H1 (cell line): ENCODE results near the gene CELF2. TPM values are rescaled to one million over a fixed set of nuclear protein-coding genes. Genes with fewer than 3 reads are reported as not detected.

ENCODE experiments used
- CTCF ChIA-PET: fragments of 300-600 bp; sonication (Branson Sonifier 250); formaldehyde crosslinking; loops from one replicate; lab custom pipeline; 2021; ENCODE audit not compliant: partially characterized antibody; lab: Charles Lee
- POLR2A ChIA-PET: fragments of 300-600 bp; sonication (Branson Sonifier 250); formaldehyde crosslinking; loops from one replicate; lab custom pipeline; 2021; ENCODE audit warnings: inconsistent platforms; ENCODE audit not compliant: partially characterized antibody; lab: Charles Lee
- DNase-seq, 2 experiments: peaks; one replicate each; pipeline versions ENCODE4 v3.0.0 to v3.0.0-alpha.2; 2010 to 2022; ENCODE audit warnings: low spot score in 2 of 2, low read depth in 1 of 2, mixed read lengths in 1 of 2
- FAIRE-seq: peaks from 2 replicates; lab custom pipeline; 2011; peaks lifted over from hg19 to GRCh38; lab: Jason Lieb, UNC
- H2AFZ ChIP-seq: 2 replicates; pipeline ENCODE4 v1.8.1; 2012; ENCODE audit warnings: low read length, inconsistent platforms
- H2AK5ac ChIP-seq: 2 replicates; pipeline ENCODE4 v1.6.1; 2013; ENCODE audit warnings: low read depth, low read length
- H2BK120ac ChIP-seq: replicated peaks from 2 replicates; pipeline ENCODE3; 2013; ENCODE audit warnings: low read depth, low read length, inconsistent platforms
- H2BK12ac ChIP-seq: 2 replicates; pipeline ENCODE4 v1.6.1; 2013; ENCODE audit warnings: low read depth, low read length
- H2BK15ac ChIP-seq: 2 replicates; pipeline ENCODE4 v1.6.1; 2013; ENCODE audit warnings: low read length
- H2BK20ac ChIP-seq: 2 replicates; pipeline ENCODE4 v1.6.1; 2013; ENCODE audit warnings: low read length
- H2BK5ac ChIP-seq: 2 replicates; pipeline ENCODE4 v1.6.1; 2013; ENCODE audit warnings: low read depth, low read length
- H3K14ac ChIP-seq: 2 replicates; pipeline ENCODE4 v1.6.1; 2013; ENCODE audit warnings: inconsistent platforms; ENCODE audit not compliant: insufficient read length
- H3K18ac ChIP-seq: 2 replicates; pipeline ENCODE4 v1.6.1; 2013; ENCODE audit warnings: low read length; ENCODE audit errors: extremely low read depth
- H3K23ac ChIP-seq: 2 replicates; pipeline ENCODE4 v1.6.1; 2013; ENCODE audit warnings: inconsistent platforms; ENCODE audit not compliant: insufficient read length
- H3K23me2 ChIP-seq: 2 replicates; pipeline ENCODE4 v1.6.1; 2013; ENCODE audit warnings: low read depth, low read length
- H3K27ac ChIP-seq: 2 replicates; pipeline ENCODE4 v1.6.1; 2011; ENCODE audit warnings: low read depth, low read length, inconsistent platforms
- H3K27me3 ChIP-seq, 4 experiments: replicated peaks in 1 of 4; 1 replicate in 1 of 4; 2 replicates in 3 of 4; pipeline versions ENCODE4 v1.6.1 to v1.8.1; 2011 to 2013; ENCODE audit warnings: low read length in 3 of 4, mild to moderate bottlenecking in 3 of 4, inconsistent platforms in 2 of 4, mixed read lengths in 2 of 4, moderate library complexity in 1 of 4; ENCODE audit not compliant: control insufficient read depth in 3 of 4, insufficient read depth in 3 of 4; ENCODE audit errors: extremely low read depth in 1 of 4
- H3K36me3 ChIP-seq, 4 experiments: 2 replicates each; pipeline versions ENCODE4 v1.6.1 to v1.8.1; 2011 to 2013; ENCODE audit warnings: mild to moderate bottlenecking in 4 of 4, low read length in 3 of 4, moderate library complexity in 2 of 4, control low read depth in 1 of 4, inconsistent platforms in 1 of 4; ENCODE audit not compliant: insufficient read depth in 4 of 4, control insufficient read depth in 2 of 4
- H3K4ac ChIP-seq: replicated peaks from 2 replicates; pipeline ENCODE3; 2013; ENCODE audit warnings: low read length, low read depth, mixed read lengths, inconsistent platforms; ENCODE audit not compliant: insufficient read length
- H3K4me1 ChIP-seq, 4 experiments: replicated peaks in 1 of 4; 1 replicate in 1 of 4; 2 replicates in 3 of 4; pipeline versions ENCODE4 v1.6.1 to v1.8.1; 2011 to 2013; ENCODE audit warnings: low read length in 3 of 4, inconsistent platforms in 2 of 4, mixed read lengths in 1 of 4; ENCODE audit not compliant: insufficient read depth in 4 of 4, control insufficient read depth in 3 of 4
- H3K4me2 ChIP-seq, 2 experiments: 2 replicates each; pipeline versions ENCODE4 v1.6.1 to v1.8.1; 2011 to 2013; ENCODE audit warnings: low read depth in 2 of 2, low read length in 2 of 2, control low read depth in 1 of 2, inconsistent platforms in 1 of 2, mild to moderate bottlenecking in 1 of 2; ENCODE audit not compliant: insufficient read depth in 1 of 2
- H3K4me3 ChIP-seq, 4 experiments: fragments of 200-600, 300-600 bp in 1 of 4; sonication (generic), shearing (Covaris generic), sonication (Bioruptor Twin) in 1 of 4; 2 replicates each; pipeline versions ENCODE4 v1.5.1 to v1.8.1; 2011 to 2016; ENCODE audit warnings: low read length in 4 of 4, low read depth in 3 of 4, control low read depth in 2 of 4, inconsistent platforms in 2 of 4, mild to moderate bottlenecking in 2 of 4, mixed read lengths in 1 of 4, moderate library complexity in 1 of 4; ENCODE audit not compliant: insufficient read depth in 2 of 4; ENCODE audit errors: extremely low read depth in 1 of 4
- H3K56ac ChIP-seq: replicated peaks from 2 replicates; pipeline ENCODE3; 2013; ENCODE audit warnings: low read depth, mild to moderate bottlenecking, mixed read lengths, low read length, inconsistent platforms; ENCODE audit not compliant: insufficient read length
- H3K79me1 ChIP-seq: 2 replicates; pipeline ENCODE4 v1.6.1; 2013; ENCODE audit warnings: low read depth, low read length, control low read depth
- H3K79me2 ChIP-seq, 2 experiments: 2 replicates each; pipeline versions ENCODE4 v1.6.1 to v1.8.1; 2012 to 2013; ENCODE audit warnings: low read length in 2 of 2, mild to moderate bottlenecking in 2 of 2, inconsistent platforms in 1 of 2; ENCODE audit not compliant: insufficient read depth in 2 of 2, control insufficient read depth in 1 of 2
- H3K9ac ChIP-seq, 4 experiments: replicated peaks in 1 of 4; 1 replicate in 1 of 4; 2 replicates in 3 of 4; pipeline versions ENCODE4 v1.6.1 to v1.8.1; 2011 to 2013; ENCODE audit warnings: low read depth in 3 of 4, low read length in 3 of 4, control low read depth in 2 of 4, mild to moderate bottlenecking in 2 of 4, moderate library complexity in 2 of 4, inconsistent platforms in 1 of 4; ENCODE audit errors: extremely low read depth in 1 of 4
- H3K9me3 ChIP-seq, 2 experiments: 2 replicates each; pipeline versions ENCODE4 v1.6.1 to v1.8.1; 2012 to 2013; ENCODE audit warnings: mild to moderate bottlenecking in 2 of 2, moderate library complexity in 2 of 2, control low read depth in 1 of 2, inconsistent platforms in 1 of 2, low read depth in 1 of 2, low read length in 1 of 2, mixed read lengths in 1 of 2; ENCODE audit not compliant: insufficient read depth in 2 of 2
- H4K20me1 ChIP-seq, 2 experiments: replicated peaks in 1 of 2; 2 replicates each; pipeline versions ENCODE3 to v1.8.1; 2011 to 2013; ENCODE audit warnings: inconsistent platforms in 2 of 2, low read length in 2 of 2, mild to moderate bottlenecking in 1 of 2; ENCODE audit not compliant: insufficient read depth in 2 of 2, control insufficient read depth in 1 of 2
- H4K5ac ChIP-seq: 2 replicates; pipeline ENCODE4 v1.6.1; 2013; ENCODE audit warnings: low read length, low read depth, mixed read lengths, inconsistent platforms; ENCODE audit not compliant: insufficient read length
- H4K8ac ChIP-seq: 2 replicates; pipeline ENCODE4 v1.8.0; 2013; ENCODE audit warnings: mild to moderate bottlenecking, moderate library complexity, low read length, inconsistent platforms; ENCODE audit not compliant: insufficient read depth; ENCODE audit errors: extremely low read depth
- H4K91ac ChIP-seq: replicated peaks from 2 replicates; pipeline ENCODE3; 2013; ENCODE audit warnings: low read length, mixed read lengths, inconsistent platforms; ENCODE audit not compliant: insufficient read length
- GTF2F1 ChIP-seq: IDR thresholded peaks from 2 replicates; pipeline ENCODE4 v1.6.1; 2012; ENCODE audit warnings: low read depth, low read length, improper control_type of control experiment, borderline replicate concordance
- MAFK ChIP-seq: IDR thresholded peaks from 2 replicates; pipeline ENCODE4 v1.6.1; 2012; ENCODE audit warnings: low read depth, mild to moderate bottlenecking, improper control_type of control experiment, low read length
- SP4 ChIP-seq: IDR thresholded peaks from 2 replicates; pipeline ENCODE4 v1.6.1; 2012; ENCODE audit warnings: low read length, inconsistent platforms
- TBP ChIP-seq: IDR thresholded peaks from 2 replicates; pipeline ENCODE4 v1.6.1; 2011; ENCODE audit warnings: low read depth, low read length, improper control_type of control experiment
- YY1 ChIP-seq: IDR thresholded peaks from 2 replicates; pipeline ENCODE4 v1.6.1; 2011; ENCODE audit warnings: low read depth, mild to moderate bottlenecking, low read length
- WGBS, 2 experiments: shearing (Covaris generic) in 1 of 2; methylation state at CpG; one replicate each; pipeline versions ENCODE4 v1.1.6 to v1.1.7; 2013 to 2015; ENCODE audit warnings: low lambda C conversion rate in 2 of 2, mixed read lengths in 2 of 2, inconsistent platforms in 1 of 2, low coverage in 1 of 2, missing lambda C conversion rate in 1 of 2; ENCODE audit not compliant: insufficient replicate concordance in 2 of 2, insufficient coverage in 1 of 2, insufficient read length in 1 of 2; ENCODE audit errors: extremely low coverage in 1 of 2, missing lambda C conversion rate in 1 of 2; 5-methylcytosine and 5-hydroxymethylcytosine counted together
- polyA plus RNA-seq, 7 experiments: library from polyadenylated mRNA; depleted of rRNA in 3 of 7; stranded (reverse) in 5 of 7; unstranded in 2 of 7; fragments of >200 nt in 5 of 7; fragments of 200-250 nt in 2 of 7; gene quantifications; 1 replicate in 5 of 7; 2 replicates in 1 of 7; 4 replicates in 1 of 7; pipeline versions ENCODE4 v1.2.1 to v1.2.3, GENCODE V29; 2011 to 2013; ENCODE audit warnings: missing spikeins in 2 of 7, mixed read lengths in 2 of 7
- total RNA-seq: library from RNA; stranded (reverse); fragmentation: NEBNext Ultra II Directional; extraction: Animal tissue kit (Norgen Biotek cat#: 25700); gene quantifications from 2 replicates; pipeline ENCODE4 v1.2.1, GENCODE V29; 2021

Gene CELF2
- total and polyA plus RNA-seq, 2 of the 8 experiments (the other 6 are each of a cell fraction or from before 2014, with no cell fraction given), result 18.3 to 22.7 TPM

- Histone ChIP-seq H3K56ac (no peak overlapping the region), H2AFZ (no peak overlapping the region)
- no peak for DNase-seq
Observed at GRCh38 chr10:11138314-11139033, 120.8 kb downstream of the CELF2 start.

More at GRCh38 chr10:11138314-11139033, 120.8 kb downstream of the CELF2 start:
- H3K4ac ChIP-seq, result no peak overlapping the region
- H3K36me3 ChIP-seq, result no peaks in the 10 kb centered on the region
- H2BK5ac ChIP-seq, result no peak overlapping the region
- H3K23ac ChIP-seq, result no peak overlapping the region
- no peaks in the 10 kb centered on the region for H4K20me1 ChIP-seq
- WGBS, 2 experiments, result 86% methylated on average over 9 of the region's 9 CpGs; no CpG with 5 or more reads in 1 of the 2 experiments
- no peak overlapping the region for H2BK20ac ChIP-seq
- H3K27me3 ChIP-seq, result no peaks in the 10 kb centered on the region
- H3K4me3 ChIP-seq, result no peak overlapping the region
- peaks cover 0 to 3% (median under 1%) of the 10 kb centered on the region in 4 experiments; a peak in 2 of 7 replicates for H3K4me1 ChIP-seq
- no peak overlapping the region for H2AK5ac ChIP-seq
- no peak overlapping the region for H3K27ac ChIP-seq
- no peak overlapping the region for H2BK15ac ChIP-seq
- H2BK120ac ChIP-seq, result no peak overlapping the region
- peak; percentile 19 for FAIRE-seq
- TF ChIP-seq GTF2F1 (no peak), SP4 (no peak), YY1 (no peak), MAFK (no peak), TBP (no peak)
- no peak overlapping the region for H3K14ac ChIP-seq
- H4K5ac ChIP-seq, result no peak overlapping the region
- H3K79me2 ChIP-seq, result peaks cover 0 to 4% of the 10 kb centered on the region in 2 experiments; a peak in 2 of 4 replicates
- POLR2A ChIA-PET, result no interaction called here
- H3K4me2 ChIP-seq, result no peak overlapping the region
- no peaks in the 10 kb centered on the region for H3K79me1 ChIP-seq
- no peak overlapping the region for H4K8ac ChIP-seq
- H3K9me3 ChIP-seq, result no peaks in the 10 kb centered on the region; a peak in 1 of 4 replicates
- CTCF ChIA-PET, result interaction anchor here (0.5 to 1.0 kb wide), 3 partner anchors 43 to 869 kb away, joined by 3 read pairs; no protein-coding TSS in a partner anchor
- no peak overlapping the region for H2BK12ac ChIP-seq
- H3K23me2 ChIP-seq, result no peaks in the 10 kb centered on the region
- H4K91ac ChIP-seq, result no peak overlapping the region
- no peak overlapping the region for H3K18ac ChIP-seq
- no peak overlapping the region for H3K9ac ChIP-seq
